Stimulated activated CD4-positive, alpha-beta T cell treated with anti-CD3 and anti-CD28 coated beads, Interleukin-1b, Interleukin-23, amount 100 ng/mL, for 1 hour (primary cell): ENCODE results near the gene CDC26.
"Not testable (repeated sequence)": the region's sequence is repeated elsewhere in the genome, so short reads cannot be mapped to it uniquely, and the experiment has no call there.

Experiments used
- DNase-seq, 2 donors: peaks; one replicate each; pipeline ENCODE4 v3.0.0-alpha.2; 2020; ENCODE audit warnings: low read depth in 2 of 2

Gene CDC26

GRCh38 chr9:113293285-113293878 is 18.0 kb upstream of the CDC26 start:
- DNase-seq, result no peak

- DNase-seq, result no peak
These were observed 14.8 kb upstream of the CDC26 start for GRCh38 chr9:113290052-113290607.

- no peak for DNase-seq
These were observed 13.7 kb upstream of the CDC26 start for GRCh38 chr9:113289091-113289490.

GRCh38 chr9:113281356-113281755 is 6.0 kb upstream of the CDC26 start:
- no peak for DNase-seq

- no peak for DNase-seq
These were observed 3.5 kb upstream of the CDC26 start for GRCh38 chr9:113278840-113279239.

GRCh38 chr9:113274474-113275156 is 757 bp downstream of the CDC26 start:
- no peak for DNase-seq

- no peak for DNase-seq
These were observed 5.5 kb downstream of the CDC26 start for GRCh38 chr9:113269871-113270270.

- no peak for DNase-seq
These were observed 6.0 kb downstream of the CDC26 start for GRCh38 chr9:113269355-113269754.

GRCh38 chr9:113267911-113268566 is 7.3 kb downstream of the CDC26 start:
- DNase-seq, result no peak

GRCh38 chr9:113266174-113266573 is 9.2 kb downstream of the CDC26 start:
- no peak for DNase-seq

GRCh38 chr9:113261917-113262671 is 13.3 kb downstream of the CDC26 start:
- no peak for DNase-seq

- no peak for DNase-seq
These were observed 17.1 kb downstream of the CDC26 start for GRCh38 chr9:113258282-113258681.

GRCh38 chr9:113257863-113258262 is 17.5 kb downstream of the CDC26 start:
- DNase-seq, result no peak

- no peak for DNase-seq
These were observed 19.9 kb downstream of the CDC26 start for GRCh38 chr9:113255438-113255837.

GRCh38 chr9:113254991-113255390 is 20.4 kb downstream of the CDC26 start:
- DNase-seq, result no peak

- DNase-seq, result no peak
These were observed 24.6 kb downstream of the CDC26 start for GRCh38 chr9:113250807-113251206.

GRCh38 chr9:113249661-113250060 is 25.7 kb downstream of the CDC26 start:
- not testable (repeated sequence) for DNase-seq

GRCh38 chr9:113247640-113248039 is 27.7 kb downstream of the CDC26 start:
- no peak for DNase-seq

- DNase-seq, result no peak
These were observed 28.4 kb downstream of the CDC26 start for GRCh38 chr9:113246928-113247327.

- no peak for DNase-seq
These were observed 29.5 kb downstream of the CDC26 start for GRCh38 chr9:113245894-113246293.

GRCh38 chr9:113244556-113244955 is 30.8 kb downstream of the CDC26 start:
- no peak for DNase-seq

GRCh38 chr9:113241161-113241560 is 34.2 kb downstream of the CDC26 start:
- no peak for DNase-seq
